Effector memory CD8-positive, alpha-beta T cell (primary cell): ENCODE data around the gene TRAF3.

Source experiments
- ATAC-seq: fragments of 150-1000 bp; cut with Tn5 transposase; replicated peaks from 2 replicates; pipeline ENCODE4 v1.10.0; 2021; ENCODE audit warnings: mild to moderate bottlenecking, moderate library complexity
- DNase-seq, 3 experiments: peaks; one replicate each; pipeline ENCODE4 v3.0.0; 2021
- H3K27ac Mint-ChIP-seq, 2 donors: one replicate each; pipeline ENCODE4 v1.8.0; 2022; ENCODE audit warnings: mild to moderate bottlenecking in 2 of 2, mixed read lengths in 2 of 2, moderate library complexity in 2 of 2
- H3K27me3 Mint-ChIP-seq, 2 donors: one replicate each; pipeline ENCODE4 v1.8.0; 2022; ENCODE audit warnings: mixed read lengths in 2 of 2
- H3K36me3 Mint-ChIP-seq: one replicate; pipeline ENCODE4 v1.8.0; 2022; ENCODE audit warnings: mild to moderate bottlenecking, moderate library complexity, mixed read lengths; ENCODE audit not compliant: insufficient read depth
- H3K4me1 Mint-ChIP-seq, 2 donors: one replicate each; pipeline ENCODE4 v1.8.0; 2022; ENCODE audit warnings: low read depth in 2 of 2, mixed read lengths in 2 of 2
- H3K4me3 Mint-ChIP-seq, 2 donors: one replicate each; pipeline ENCODE4 v1.8.0; 2022; ENCODE audit warnings: mild to moderate bottlenecking in 2 of 2, mixed read lengths in 2 of 2, moderate library complexity in 2 of 2
- H3K9me3 Mint-ChIP-seq, 2 donors: one replicate each; pipeline ENCODE4 v1.8.0; 2022; ENCODE audit warnings: mixed read lengths in 2 of 2

Gene TRAF3

DNA sequence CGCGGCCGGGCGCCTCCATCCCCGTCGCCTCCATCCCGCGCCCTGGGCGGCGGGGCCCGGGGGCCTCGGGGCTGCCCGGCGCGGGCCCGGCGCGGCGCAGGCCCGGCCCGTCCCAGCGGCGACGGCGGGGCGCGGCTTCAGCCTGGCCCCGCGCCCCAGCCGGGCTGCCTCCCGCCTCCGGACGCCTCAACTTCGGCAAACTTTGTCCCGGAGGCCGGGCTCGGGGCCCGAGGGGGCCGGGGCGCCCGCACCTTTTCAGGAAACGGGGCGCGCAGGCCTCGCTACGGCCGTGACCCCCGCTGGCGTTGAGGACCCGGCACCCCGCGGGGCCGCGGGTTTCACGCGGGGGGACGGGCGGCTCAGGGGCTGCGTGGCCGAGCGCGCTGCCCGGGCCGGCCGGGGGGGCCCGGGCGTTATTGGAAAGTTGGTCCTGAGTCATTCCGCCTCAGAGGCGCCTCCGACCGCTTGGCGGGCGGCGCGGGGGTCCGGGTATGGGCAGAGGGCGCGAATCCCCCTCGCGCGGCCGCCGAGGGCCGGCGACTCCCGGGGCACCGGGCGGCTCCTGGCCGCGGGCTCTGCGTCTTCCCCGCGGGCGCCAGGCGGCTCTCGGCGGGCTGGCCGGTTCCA is 575 bp downstream of the TRAF3 start:
- Mint-ChIP-seq H3K4me1 (peaks cover 37 to 44% of the 10 kb centered on the region in 2 donors), H3K9me3 (no peaks in the 10 kb centered on the region)
- ATAC-seq, result peak; percentile 27

DNA sequence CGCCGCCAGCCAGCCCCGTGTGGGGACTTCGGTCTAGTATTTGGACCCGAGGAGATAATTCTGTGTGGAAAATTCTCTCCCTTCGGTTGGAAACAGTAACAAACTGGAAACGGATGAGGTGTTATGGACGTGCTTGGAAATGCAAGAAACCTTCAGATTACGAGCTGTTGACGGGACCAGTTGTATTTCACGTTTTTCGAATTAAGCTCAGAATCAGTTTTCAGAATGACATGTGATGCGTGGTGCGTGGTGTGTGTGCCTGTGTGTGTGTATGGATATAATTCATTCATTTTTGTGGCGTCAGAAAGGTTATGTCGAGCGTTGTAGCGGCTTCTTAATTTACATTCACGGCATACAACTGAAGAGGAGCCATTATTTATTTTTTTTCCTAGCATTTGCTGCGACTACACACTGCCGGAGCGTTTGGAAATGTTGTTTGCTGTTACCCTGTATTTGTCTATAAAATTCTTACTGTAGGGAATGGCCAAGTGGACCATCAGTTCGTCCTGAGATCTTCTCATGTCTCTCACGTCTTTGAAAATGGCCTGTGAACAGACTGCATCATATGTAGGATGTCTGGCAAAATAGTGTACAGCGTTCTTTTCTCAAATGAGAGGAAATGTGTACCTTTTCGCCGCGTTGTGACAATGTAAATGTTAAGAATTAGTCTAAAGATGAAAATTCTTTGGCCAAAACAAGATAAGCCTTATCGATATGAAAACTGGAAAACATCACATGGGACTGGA is 1.3 kb downstream of the TRAF3 start:
- ATAC-seq, result no peak
- H3K27ac Mint-ChIP-seq, result peak overlapping the region; percentile 90 to 98
- no peaks in the 10 kb centered on the region for H3K27me3 Mint-ChIP-seq
- H3K9me3 Mint-ChIP-seq, result no peaks in the 10 kb centered on the region
- H3K4me1 Mint-ChIP-seq, result peaks cover 42 to 46% of the 10 kb centered on the region in 2 donors
- peak in 1 of 3 experiments; percentile 21 for DNase-seq
- H3K36me3 Mint-ChIP-seq, result peaks cover 33% of the 10 kb centered on the region
- H3K4me3 Mint-ChIP-seq, result peak overlapping the region; percentile 84 to 93

More for the DNA sequence above, 575 bp downstream of the TRAF3 start:
- Mint-ChIP-seq H3K27me3 (no peaks in the 10 kb centered on the region), H3K36me3 (peaks cover 33% of the 10 kb centered on the region), H3K4me3 (peak overlapping the region; percentile 84 to 93), H3K27ac (peak overlapping the region; percentile 90 to 98)
- DNase-seq, result no peak

DNA sequence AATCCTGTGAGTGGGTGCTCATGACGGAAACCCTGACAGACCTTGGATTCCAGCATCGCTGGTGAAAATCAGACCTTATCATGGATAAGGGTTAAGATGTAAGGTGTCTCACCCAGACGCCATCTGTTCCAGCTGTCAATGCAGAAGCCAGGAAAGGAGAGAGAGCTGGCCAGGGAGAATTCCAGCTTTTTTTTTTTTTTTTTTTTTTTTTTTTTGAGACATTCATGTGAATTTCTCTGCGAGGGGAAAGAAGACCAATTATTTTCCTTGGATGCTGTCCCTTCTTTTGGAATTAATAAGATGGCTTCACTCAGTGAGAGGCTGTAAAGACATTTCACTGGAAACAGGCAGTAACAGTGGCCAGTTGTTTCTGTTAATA is 1.8 kb downstream of the TRAF3 start:
- peaks cover 47 to 50% of the 10 kb centered on the region in 2 donors for H3K4me1 Mint-ChIP-seq
- no peak for DNase-seq
- no peaks in the 10 kb centered on the region for H3K27me3 Mint-ChIP-seq
- peak overlapping the region; percentile 84 to 93 for H3K4me3 Mint-ChIP-seq
- peak overlapping the region; percentile 90 to 98 for H3K27ac Mint-ChIP-seq
- no peaks in the 10 kb centered on the region for H3K9me3 Mint-ChIP-seq
- ATAC-seq, result no peak
- peaks cover 33% of the 10 kb centered on the region for H3K36me3 Mint-ChIP-seq

DNA sequence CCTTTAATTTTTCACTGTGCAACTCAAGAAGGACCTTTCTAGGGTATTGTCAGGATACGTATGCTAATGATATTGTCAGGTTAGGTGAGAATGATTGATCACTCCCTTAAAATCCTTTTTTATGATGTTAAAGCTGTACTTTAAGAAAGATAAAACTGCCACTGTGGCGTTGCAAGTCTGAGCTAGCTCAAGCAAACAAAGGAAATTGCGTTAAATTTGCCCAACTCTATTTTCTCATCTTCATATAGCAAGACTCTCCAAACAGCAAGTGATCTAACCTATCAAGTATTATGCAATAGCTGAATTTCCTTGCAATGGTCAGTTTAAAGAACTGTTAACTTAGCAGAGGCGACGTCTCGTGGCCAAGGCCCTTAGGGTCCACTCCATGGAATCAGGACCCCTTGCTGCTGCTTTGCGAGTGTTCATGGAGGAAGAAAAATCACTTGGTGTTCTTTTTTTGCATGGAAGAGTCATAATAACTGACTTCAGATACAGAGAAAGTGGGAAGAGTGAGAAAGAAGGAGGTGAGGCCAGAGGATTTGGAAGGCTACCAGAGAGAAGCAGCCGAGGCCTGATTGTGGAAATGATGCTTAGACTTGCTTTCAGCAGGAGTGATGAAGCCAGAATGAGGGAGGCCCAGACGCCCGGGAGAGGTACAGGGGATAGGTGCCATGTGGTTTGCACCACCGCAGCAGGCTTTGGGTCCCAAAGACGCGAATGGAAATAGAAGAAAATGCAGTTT is 2.5 kb downstream of the TRAF3 start:
- peak overlapping the region in 1 of 2 donors; percentile 55 for H3K27ac Mint-ChIP-seq
- peak overlapping the region; percentile 84 to 93 for H3K4me3 Mint-ChIP-seq
- DNase-seq (no peak), ATAC-seq (no peak)
- H3K4me1 Mint-ChIP-seq, result peaks cover 50 to 52% of the 10 kb centered on the region in 2 donors
- peaks cover 36% of the 10 kb centered on the region for H3K36me3 Mint-ChIP-seq
- H3K9me3 Mint-ChIP-seq, result no peaks in the 10 kb centered on the region
- no peaks in the 10 kb centered on the region for H3K27me3 Mint-ChIP-seq

DNA sequence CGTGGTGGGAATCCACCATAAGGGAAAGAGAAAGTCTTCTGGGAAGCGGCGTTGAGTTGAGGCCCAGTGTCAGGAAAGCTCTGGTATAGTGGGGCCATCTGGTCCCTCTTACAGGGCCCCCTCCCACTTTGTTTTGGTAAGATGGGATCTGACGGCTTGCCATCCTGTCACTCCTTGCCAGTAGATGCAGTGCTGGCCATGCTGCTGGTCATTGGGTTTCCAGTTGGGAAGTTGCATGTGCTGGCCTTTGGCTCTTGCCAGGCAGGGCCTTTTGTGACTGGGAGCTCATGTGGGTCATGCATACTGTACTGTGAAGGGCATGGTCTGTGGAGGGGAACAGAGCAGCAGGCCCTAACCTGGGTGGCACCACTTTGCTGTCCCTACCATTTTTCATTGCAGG is 3.8 kb downstream of the TRAF3 start:
- peaks cover 32% of the 10 kb centered on the region for H3K36me3 Mint-ChIP-seq
- ATAC-seq, result no peak
- H3K4me1 Mint-ChIP-seq, result peaks cover 56 to 62% of the 10 kb centered on the region in 2 donors
- no peaks in the 10 kb centered on the region for H3K27me3 Mint-ChIP-seq
- H3K9me3 Mint-ChIP-seq, result no peaks in the 10 kb centered on the region
- DNase-seq, result no peak
- peak overlapping the region; percentile 40 to 51 for H3K4me3 Mint-ChIP-seq
- peak overlapping the region in 1 of 2 donors; percentile 72 for H3K27ac Mint-ChIP-seq

DNA sequence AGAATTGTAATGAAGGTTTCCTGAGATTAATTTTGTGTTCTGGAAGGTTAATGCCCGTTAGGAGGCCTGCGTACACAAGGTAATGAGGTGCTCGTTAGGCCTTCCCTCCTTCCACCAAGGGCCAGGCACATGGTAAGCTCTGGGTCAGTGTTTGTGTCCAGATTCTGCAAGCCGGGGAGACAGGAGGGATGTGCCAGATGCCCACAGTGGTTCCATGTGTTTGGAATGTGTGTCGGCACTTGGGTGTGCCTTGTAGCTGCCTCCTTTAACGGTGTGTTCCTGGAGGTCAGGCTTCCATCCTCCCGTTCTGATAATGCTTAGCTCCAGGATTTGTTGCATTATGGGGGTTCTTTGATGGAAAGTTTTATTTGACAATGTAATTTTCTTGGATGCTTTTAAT is 5.7 kb downstream of the TRAF3 start:
- peaks cover 33% of the 10 kb centered on the region for H3K36me3 Mint-ChIP-seq
- H3K9me3 Mint-ChIP-seq, result no peaks in the 10 kb centered on the region
- H3K4me1 Mint-ChIP-seq, result peaks cover 59 to 66% of the 10 kb centered on the region in 2 donors
- ATAC-seq, result no peak
- H3K4me3 Mint-ChIP-seq, result no peak overlapping the region
- no peaks in the 10 kb centered on the region for H3K27me3 Mint-ChIP-seq
- no peak overlapping the region for H3K27ac Mint-ChIP-seq
- DNase-seq, result no peak

DNA sequence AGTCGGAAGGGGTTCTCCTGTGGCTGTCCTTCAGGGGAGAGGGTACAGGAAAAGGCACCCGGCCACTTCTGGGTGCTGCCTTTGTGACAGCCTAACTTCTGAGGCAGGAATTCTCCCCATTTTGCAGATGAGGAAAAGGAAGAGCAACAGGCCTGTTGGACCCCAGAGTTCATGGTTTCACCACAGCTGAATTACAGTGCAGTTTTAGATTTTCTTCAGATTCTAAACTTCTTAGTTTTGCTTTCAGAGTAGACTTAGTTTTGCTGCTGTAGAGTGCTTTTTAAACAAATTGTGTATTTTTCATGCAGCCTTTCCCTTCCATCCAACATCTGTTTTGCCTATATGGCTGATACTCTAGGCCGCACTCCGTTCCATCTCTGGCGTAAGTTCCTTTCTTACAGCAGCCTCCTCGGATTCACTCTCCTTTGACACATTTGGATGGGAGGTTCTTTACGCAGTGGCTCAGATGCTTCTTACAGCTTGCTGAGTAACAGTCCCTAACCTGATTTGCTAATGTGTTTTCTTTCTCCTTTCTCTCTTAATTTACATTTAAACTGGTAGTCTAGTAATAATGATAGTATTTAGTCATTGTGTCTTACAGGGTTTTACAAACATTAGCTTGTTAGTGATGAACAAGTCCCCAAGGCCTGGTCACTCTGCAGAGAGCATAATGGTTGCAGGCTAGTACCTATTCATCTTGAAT is 7.8 kb downstream of the TRAF3 start:
- no peak for ATAC-seq
- Mint-ChIP-seq H3K9me3 (no peaks in the 10 kb centered on the region), H3K27ac (peak overlapping the region; percentile 2 to 81), H3K4me3 (peak overlapping the region in 1 of 2 donors; percentile 28), H3K36me3 (peaks cover 30% of the 10 kb centered on the region), H3K4me1 (peaks cover 54 to 59% of the 10 kb centered on the region in 2 donors), H3K27me3 (no peaks in the 10 kb centered on the region)
- DNase-seq, result no peak

DNA sequence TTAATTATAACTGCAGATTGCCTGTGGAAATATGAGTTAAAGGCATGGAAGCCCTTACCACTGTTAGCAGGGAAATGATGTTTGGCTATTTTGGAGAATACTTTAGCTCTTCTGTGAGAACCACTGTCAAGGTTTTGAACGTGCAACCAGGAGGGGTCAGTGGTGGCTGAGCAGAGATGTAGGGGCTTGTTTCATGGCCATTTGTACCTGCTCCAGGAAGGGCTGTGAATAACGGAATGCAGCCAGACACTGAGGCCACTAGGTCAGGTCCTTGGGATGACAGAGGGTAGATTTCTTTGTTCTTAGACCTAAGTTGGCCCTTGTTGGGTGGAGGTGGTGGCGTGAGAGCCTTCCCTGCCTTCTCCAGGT is 8.3 kb downstream of the TRAF3 start:
- Mint-ChIP-seq H3K4me1 (peaks cover 54 to 60% of the 10 kb centered on the region in 2 donors), H3K4me3 (peak overlapping the region in 1 of 2 donors; percentile 28), H3K27ac (peak overlapping the region in 1 of 2 donors; percentile 57), H3K9me3 (no peaks in the 10 kb centered on the region), H3K27me3 (no peaks in the 10 kb centered on the region), H3K36me3 (peaks cover 26% of the 10 kb centered on the region)
- no peak for DNase-seq
- ATAC-seq, result no peak

DNA sequence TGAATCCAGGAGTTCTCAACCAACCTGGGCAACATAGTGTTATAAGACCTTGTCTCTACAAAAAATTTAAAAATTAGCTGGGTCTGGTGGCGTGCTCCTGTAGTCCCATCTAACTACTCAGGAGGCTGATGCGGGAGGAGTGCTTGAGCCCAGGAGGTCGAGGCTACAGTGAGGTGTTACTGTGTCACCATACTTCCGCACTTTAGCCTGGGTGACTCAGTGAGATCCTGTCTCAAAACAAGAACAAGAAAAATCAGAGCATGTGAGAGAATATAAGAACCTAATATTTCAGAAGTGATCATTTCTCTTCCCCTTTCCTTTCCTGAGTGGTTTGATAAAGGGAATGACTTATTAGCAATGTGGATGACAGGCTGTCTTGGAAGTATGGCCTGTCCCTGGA is 9.5 kb downstream of the TRAF3 start:
- H3K36me3 Mint-ChIP-seq, result peaks cover 29% of the 10 kb centered on the region
- H3K4me3 Mint-ChIP-seq, result peak overlapping the region; percentile 40 to 54
- no peaks in the 10 kb centered on the region for H3K27me3 Mint-ChIP-seq
- peak; percentile 68 for ATAC-seq
- no peak for DNase-seq
- no peak overlapping the region for H3K27ac Mint-ChIP-seq
- H3K9me3 Mint-ChIP-seq, result no peaks in the 10 kb centered on the region
- H3K4me1 Mint-ChIP-seq, result peaks cover 56 to 65% of the 10 kb centered on the region in 2 donors

DNA sequence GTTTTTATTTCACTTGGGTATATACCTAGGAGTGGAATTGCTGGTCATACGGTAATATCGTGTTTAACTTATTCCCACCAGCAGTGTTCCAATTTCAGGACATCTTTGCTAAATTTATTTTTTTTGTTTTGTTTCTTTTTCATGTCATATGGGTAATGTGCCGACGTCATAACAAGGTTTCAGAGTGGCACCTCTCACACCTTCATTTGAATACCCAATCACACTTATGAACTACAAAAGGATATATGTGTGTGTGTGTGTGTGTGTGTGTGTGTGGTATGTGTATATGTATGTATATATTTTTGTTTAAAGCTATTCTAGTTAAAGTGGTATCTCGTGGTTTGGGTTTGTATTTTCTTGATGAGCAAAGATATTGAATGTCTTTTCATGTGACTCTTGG is 12.1 kb downstream of the TRAF3 start:
- H3K4me3 Mint-ChIP-seq, result no peak overlapping the region
- ATAC-seq (peak; percentile 61), DNase-seq (no peak)
- H3K36me3 Mint-ChIP-seq, result peaks cover 39% of the 10 kb centered on the region
- H3K27me3 Mint-ChIP-seq, result no peaks in the 10 kb centered on the region
- peak overlapping the region in 1 of 2 donors; percentile 20 for H3K27ac Mint-ChIP-seq
- H3K9me3 Mint-ChIP-seq, result no peaks in the 10 kb centered on the region
- peaks cover 56 to 70% of the 10 kb centered on the region in 2 donors for H3K4me1 Mint-ChIP-seq

DNA sequence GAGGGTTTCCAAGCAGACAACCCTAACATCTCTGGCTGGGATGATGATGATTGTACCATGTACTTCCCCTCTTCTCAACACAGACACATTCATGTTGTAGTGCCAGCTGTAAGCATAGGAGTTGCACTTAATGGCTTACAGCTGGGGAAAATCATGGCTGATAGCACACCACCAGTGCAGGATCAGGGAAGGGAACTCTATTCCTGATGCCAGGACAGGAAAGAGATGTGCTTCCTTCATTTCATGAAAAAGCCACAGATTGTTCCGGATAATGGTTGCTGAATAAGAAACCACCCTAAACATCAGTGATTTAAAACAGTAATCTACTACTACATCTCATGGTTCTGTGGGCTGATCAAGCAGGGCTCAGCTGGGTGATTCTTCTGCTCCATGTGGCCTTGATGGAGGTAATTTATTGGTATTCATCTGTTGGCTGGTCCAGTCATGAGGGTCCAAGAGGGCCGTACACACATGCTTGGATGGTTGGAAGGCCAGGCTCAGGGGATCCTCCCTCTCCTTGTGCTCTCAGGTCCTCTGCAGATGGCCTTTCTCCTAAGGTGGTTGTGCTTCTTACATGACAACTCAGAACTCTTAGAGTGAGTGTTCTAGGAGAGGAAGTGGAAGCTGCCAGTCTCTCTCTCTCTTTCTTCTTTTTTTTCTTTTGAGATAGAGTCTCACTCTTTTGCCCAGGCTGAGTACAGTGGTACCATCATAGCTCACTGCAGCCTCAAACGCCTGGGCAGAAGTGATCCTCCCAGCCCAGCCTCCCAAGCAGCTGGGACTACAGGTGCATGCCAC is 16.5 kb downstream of the TRAF3 start:
- H3K4me1 Mint-ChIP-seq, result peaks cover 50 to 64% of the 10 kb centered on the region in 2 donors
- no peak for DNase-seq
- no peak for ATAC-seq
- H3K9me3 Mint-ChIP-seq, result no peaks in the 10 kb centered on the region
- peaks cover 37% of the 10 kb centered on the region for H3K36me3 Mint-ChIP-seq
- peak overlapping the region in 1 of 2 donors; percentile 69 for H3K27ac Mint-ChIP-seq
- H3K4me3 Mint-ChIP-seq, result no peak overlapping the region
- H3K27me3 Mint-ChIP-seq, result no peaks in the 10 kb centered on the region

DNA sequence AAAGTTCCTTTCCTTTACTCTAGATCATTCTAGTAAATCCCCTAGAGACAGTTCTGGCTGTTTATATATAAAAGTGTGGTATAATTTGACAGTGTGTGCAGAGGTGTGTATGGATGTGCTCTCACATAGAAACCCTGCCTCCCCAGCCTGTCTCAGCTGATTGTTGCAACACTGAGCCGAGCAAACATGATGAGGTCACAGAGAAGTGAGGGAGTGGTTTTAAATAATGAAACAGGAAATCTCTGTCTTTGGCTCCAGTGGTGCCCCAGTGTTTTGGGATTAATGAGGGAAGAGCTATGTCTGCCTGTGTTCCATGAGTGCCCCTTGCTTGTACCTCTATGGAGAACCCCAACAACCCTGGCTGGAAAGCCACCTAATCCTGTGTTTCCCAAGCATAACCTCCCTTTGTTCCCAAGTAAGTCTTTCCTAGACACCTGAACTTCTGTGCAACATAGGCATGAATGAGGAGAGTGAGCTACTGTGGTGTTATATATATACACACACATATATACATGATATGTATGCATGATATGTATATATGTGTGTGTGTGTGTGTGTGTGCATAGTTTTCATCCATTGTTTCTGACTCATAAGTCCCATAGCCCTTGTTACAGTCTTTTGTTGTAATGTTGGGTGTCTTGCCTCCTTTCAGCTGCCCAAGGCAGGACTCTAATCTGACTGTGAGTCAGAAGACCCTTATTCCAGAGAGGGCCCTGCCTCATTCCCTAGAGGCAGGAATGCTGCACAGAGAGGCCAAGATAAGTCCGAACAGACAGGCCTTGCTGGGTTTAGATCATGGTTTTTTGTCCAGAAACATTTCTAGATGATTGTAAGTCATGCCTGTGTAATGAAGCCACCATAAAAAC is 18.0 kb downstream of the TRAF3 start:
- ATAC-seq (peak; percentile 96), DNase-seq (peak in 1 of 3 experiments; percentile 27)
- Mint-ChIP-seq H3K36me3 (peaks cover 30% of the 10 kb centered on the region), H3K27ac (peak overlapping the region; percentile 52 to 84), H3K9me3 (no peaks in the 10 kb centered on the region), H3K4me1 (peaks cover 46 to 63% of the 10 kb centered on the region in 2 donors), H3K27me3 (no peaks in the 10 kb centered on the region), H3K4me3 (peak overlapping the region; percentile 11 to 16)
